NK-92 (cell line): ENCODE results near the gene BMI1.

Source experiments
- DNase-seq: peaks from one replicate; lab custom pipeline; 2025; ENCODE audit not compliant: unreplicated experiment; lab: John Stamatoyannopoulos, UW

The BMI1 gene

GRCh38 chr10:22319547-22319979, 1.3 kb upstream of the BMI1 start:
- DNase-seq: no peak

GRCh38 chr10:22319980-22320558, 830 bp upstream of the BMI1 start:
- no peak for DNase-seq

GRCh38 chr10:22321156-22321923, 441 bp downstream of the BMI1 start:
- DNase-seq: no peak

- DNase-seq: no peak
Observed at GRCh38 chr10:22321924-22322640, 1.2 kb downstream of the BMI1 start.

- no peak for DNase-seq
Observed at GRCh38 chr10:22322641-22323160, 1.8 kb downstream of the BMI1 start.

- no peak for DNase-seq
Observed at GRCh38 chr10:22323538-22324305, 2.8 kb downstream of the BMI1 start.

GRCh38 chr10:22324413-22324812, 3.5 kb downstream of the BMI1 start:
- DNase-seq: no peak

- DNase-seq: no peak
Observed at GRCh38 chr10:22324893-22325271, 4.0 kb downstream of the BMI1 start.

- DNase-seq: no peak
Observed at GRCh38 chr10:22325272-22326144, 4.6 kb downstream of the BMI1 start.

- DNase-seq: no peak
Observed at GRCh38 chr10:22326145-22326702, 5.3 kb downstream of the BMI1 start.

GRCh38 chr10:22329150-22329549, 8.3 kb downstream of the BMI1 start:
- no peak for DNase-seq

GRCh38 chr10:22332116-22332692, 11.3 kb downstream of the BMI1 start:
- DNase-seq: no peak

GRCh38 chr10:22333167-22333974, 12.5 kb downstream of the BMI1 start:
- DNase-seq: no peak

- no peak for DNase-seq
Observed at GRCh38 chr10:22333975-22334282, 13.0 kb downstream of the BMI1 start.

GRCh38 chr10:22334414-22335172, 13.7 kb downstream of the BMI1 start:
- DNase-seq: no peak

- DNase-seq: no peak
Observed at GRCh38 chr10:22335173-22335933, 14.5 kb downstream of the BMI1 start.

- no peak for DNase-seq
Observed at GRCh38 chr10:22338185-22338900, 17.4 kb downstream of the BMI1 start.
